ENCODE results near the gene RPUSD1. TPM values are rescaled to one million over a fixed set of nuclear protein-coding genes. Genes with fewer than 3 reads are reported as not detected.

Gene RPUSD1
- total RNA-seq, 2 donors from 2014 or later: 12.3 to 13.9 TPM

DNA sequence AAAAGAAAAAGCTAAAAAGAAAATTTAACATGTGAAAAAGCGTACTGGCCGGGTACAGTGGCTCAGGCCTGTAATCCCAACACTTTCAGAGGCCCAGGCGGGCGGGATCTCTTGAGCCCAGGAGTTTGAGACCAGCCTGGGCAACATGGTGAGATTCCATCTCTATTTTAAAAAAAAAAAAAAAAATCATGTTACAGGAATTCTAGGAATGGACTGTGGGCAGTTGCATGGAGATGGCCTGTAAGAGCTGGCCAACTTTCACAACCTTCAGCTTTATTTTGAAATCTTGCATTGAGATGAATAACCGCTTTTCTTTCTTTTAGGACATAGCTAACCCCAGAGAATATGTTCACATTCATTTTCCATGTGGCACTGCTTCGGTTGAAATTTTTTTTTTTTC is 39.2 kb downstream of the RPUSD1 start:
- H3K9me3 ChIP-seq: no peaks in the 10 kb centered on the region
- no peaks in the 10 kb centered on the region for H3K27me3 ChIP-seq (replicated peaks; ENCODE audit: insufficient read depth)
- H3K4me3 ChIP-seq: no peak overlapping the region
- H3K27ac ChIP-seq: no peak overlapping the region
- no peaks in the 10 kb centered on the region for H3K36me3 ChIP-seq
- ATAC-seq (ENCODE audit: insufficient number of reproducible peaks, low FRiP score, low read depth): no peak
- H3K4me1 ChIP-seq (ENCODE audit: control insufficient read depth in 1 of 2, low read depth in 2 of 2): no peaks in the 10 kb centered on the region
- DNase-seq (ENCODE audit: low spot score): no peak
- no peak for TF ChIP-seq CTCF (IDR thresholded peaks at IDR 0.05)

DNA sequence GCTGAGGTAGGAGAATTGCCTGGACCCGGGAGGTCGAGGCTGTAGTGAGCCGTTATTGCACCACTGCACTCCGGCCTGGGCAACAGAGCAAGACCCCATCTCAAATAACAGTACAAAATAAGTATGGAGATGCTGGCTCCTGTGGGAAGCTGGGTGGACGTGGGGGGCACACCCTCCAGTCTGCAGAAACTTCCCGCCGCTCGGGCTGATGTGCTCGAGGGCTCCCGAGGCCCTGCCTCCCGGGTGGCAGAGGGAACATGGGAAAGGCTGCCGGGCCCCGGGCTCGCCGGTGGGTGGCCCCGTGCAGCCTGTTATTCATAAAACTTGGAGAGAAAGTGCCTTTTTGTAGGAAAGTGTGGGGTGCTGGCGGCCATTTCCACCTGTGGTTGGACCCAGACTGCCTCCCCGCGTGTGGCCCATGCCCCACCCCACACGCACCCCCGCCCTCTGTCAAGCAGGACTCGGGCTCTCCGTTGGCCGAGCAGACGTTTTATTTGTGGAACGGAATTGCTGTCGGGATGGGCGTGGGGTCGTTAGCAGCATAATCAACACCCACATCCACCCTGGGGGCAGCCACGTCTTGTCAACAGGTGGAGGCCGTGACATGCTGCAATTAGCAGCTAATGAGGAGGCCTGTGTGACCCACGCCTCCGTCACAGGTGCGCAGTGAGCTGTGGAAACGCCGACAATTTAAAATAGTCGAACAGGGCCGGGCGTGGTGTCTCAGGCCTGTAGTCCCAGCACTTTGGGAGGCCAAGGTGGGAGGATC is 40.0 kb downstream of the RPUSD1 start:
- no peak overlapping the region for H3K27ac ChIP-seq
- ATAC-seq (ENCODE audit: insufficient number of reproducible peaks, low FRiP score, low read depth) (no peak), DNase-seq (ENCODE audit: low spot score) (no peak)
- H3K4me1 ChIP-seq (ENCODE audit: control insufficient read depth in 1 of 2, low read depth in 2 of 2): no peaks in the 10 kb centered on the region
- no peaks in the 10 kb centered on the region for H3K9me3 ChIP-seq
- H3K4me3 ChIP-seq: no peak overlapping the region
- no peak for TF ChIP-seq CTCF (IDR thresholded peaks at IDR 0.05)
- no peaks in the 10 kb centered on the region for H3K36me3 ChIP-seq
- no peaks in the 10 kb centered on the region for H3K27me3 ChIP-seq (replicated peaks; ENCODE audit: insufficient read depth)

- H3K4me1 ChIP-seq (ENCODE audit: control insufficient read depth in 1 of 2, low read depth in 2 of 2): no peaks in the 10 kb centered on the region
- H3K27ac ChIP-seq: no peak overlapping the region
- no peak for TF ChIP-seq CTCF (IDR thresholded peaks at IDR 0.05)
- ATAC-seq (ENCODE audit: insufficient number of reproducible peaks, low FRiP score, low read depth) (no peak), DNase-seq (ENCODE audit: low spot score) (no peak)
- no peaks in the 10 kb centered on the region for H3K9me3 ChIP-seq
- no peak overlapping the region for H3K4me3 ChIP-seq
- no peaks in the 10 kb centered on the region for H3K36me3 ChIP-seq
- H3K27me3 ChIP-seq (replicated peaks; ENCODE audit: insufficient read depth): no peaks in the 10 kb centered on the region
These were observed 41.5 kb downstream of the RPUSD1 start for GRCh38 chr16:746637-747036.

DNA sequence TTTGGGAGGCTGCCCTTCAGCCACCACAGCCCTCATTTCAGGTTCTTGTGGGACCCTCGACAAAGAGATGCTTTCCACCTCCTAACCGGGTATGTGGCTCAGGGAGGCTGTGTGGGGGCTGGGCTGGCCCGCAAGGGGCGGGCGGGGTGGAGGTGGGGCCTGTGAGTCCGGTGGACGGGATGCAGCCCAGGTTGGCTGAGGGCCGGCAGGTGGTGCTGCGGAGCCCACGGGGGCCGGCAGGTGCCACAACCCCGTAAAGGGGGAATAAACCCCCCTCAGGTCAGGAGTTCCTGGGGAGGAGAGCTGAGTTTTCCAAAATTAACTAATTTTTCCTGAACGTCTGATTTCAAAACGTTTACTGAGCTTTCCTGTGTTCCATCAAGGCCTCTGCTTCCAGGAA is 42.4 kb downstream of the RPUSD1 start:
- ATAC-seq (ENCODE audit: insufficient number of reproducible peaks, low FRiP score, low read depth): no peak
- DNase-seq (ENCODE audit: low spot score): no peak

More for the DNA sequence above, 42.4 kb downstream of the RPUSD1 start:
- TF ChIP-seq CTCF (IDR thresholded peaks at IDR 0.05): no peak
- Histone ChIP-seq H3K4me3 (no peak overlapping the region), H3K27me3 (replicated peaks; ENCODE audit: insufficient read depth) (no peaks in the 10 kb centered on the region), H3K9me3 (no peaks in the 10 kb centered on the region), H3K4me1 (ENCODE audit: control insufficient read depth in 1 of 2, low read depth in 2 of 2) (no peaks in the 10 kb centered on the region), H3K36me3 (no peaks in the 10 kb centered on the region), H3K27ac (no peak overlapping the region)

Data from thoracic aorta (tissue), 2 donors.